PC-3 (cell line): ENCODE measurements around the gene CLPTM1L. TPM values are rescaled to one million over a fixed set of nuclear protein-coding genes. Genes with fewer than 3 reads are reported as not detected.

Experiments
- ATAC-seq: fragments of 200-7000 bp; cut with Tn5 transposase; 2 replicates; pipeline ENCODE4 v1.9.1; 2020; ENCODE audit warnings: mild to moderate bottlenecking, moderate library complexity
- BruUV-seq: library from RNA; stranded (reverse); fragments of 400-500 nt; replicated peaks from 2 replicates; lab custom pipeline; 2021; lab: Mats Ljungman, UMichigan
- CTCF ChIA-PET: fragments of 300-600 bp; sonication (Branson Sonifier 250); formaldehyde crosslinking; loops from one replicate; lab custom pipeline; 2022; ENCODE audit warnings: antibody characterized with exemption; lab: Charles Lee
- POLR2A ChIA-PET: fragments of 300-600 bp; sonication (Branson Sonifier 250); formaldehyde crosslinking; loops from one replicate; lab custom pipeline; 2022; ENCODE audit warnings: antibody characterized with exemption; ENCODE audit not compliant: unreplicated experiment; lab: Charles Lee
- DNase-seq: peaks from one replicate; pipeline ENCODE4 v3.0.0-alpha.2; 2015
- H2AFZ ChIP-seq: fragments of 300-600 bp; sonication (generic); 2 replicates; pipeline ENCODE4 v1.6.0; 2016; ENCODE audit warnings: antibody characterized with exemption, low read length
- H3F3A ChIP-seq: fragments of 300-600 bp; sonication (generic); one replicate; pipeline ENCODE4 v1.6.0; 2017; ENCODE audit warnings: antibody characterized with exemption, low read length, control low read depth, mild to moderate bottlenecking; ENCODE audit not compliant: unreplicated experiment
- H3K27ac ChIP-seq: fragments of 300-600 bp; sonication (generic); 2 replicates; pipeline ENCODE4 v1.5.1; 2016; ENCODE audit warnings: mild to moderate bottlenecking, low read length
- H3K27me3 ChIP-seq: fragments of 300-600 bp; sonication (generic); 2 replicates; pipeline ENCODE4 v1.6.1; 2016; ENCODE audit warnings: low read length, mixed read lengths
- H3K36me3 ChIP-seq: fragments of 300-600 bp; sonication (generic); 2 replicates; pipeline ENCODE4 v1.6.1; 2016; ENCODE audit warnings: low read depth, mixed run types, low read length, mixed read lengths
- H3K4me1 ChIP-seq: fragments of 300-600 bp; sonication (generic); 2 replicates; pipeline ENCODE4 v1.5.1; 2016; ENCODE audit warnings: low read length; ENCODE audit not compliant: insufficient read depth
- H3K4me2 ChIP-seq: fragments of 300-600 bp; sonication (generic); 2 replicates; pipeline ENCODE4 v1.6.0; 2016; ENCODE audit warnings: low read length
- H3K4me3 ChIP-seq: fragments of 300-600 bp; sonication (generic); 2 replicates; pipeline ENCODE4 v1.5.1; 2016; ENCODE audit warnings: mild to moderate bottlenecking, low read length, mixed read lengths
- H3K79me2 ChIP-seq: fragments of 300-600 bp; sonication (generic); 2 replicates; pipeline ENCODE4 v1.6.1; 2017; ENCODE audit warnings: low read length, mixed read lengths
- H3K9ac ChIP-seq: fragments of 300-600 bp; sonication (generic); 2 replicates; pipeline ENCODE4 v1.6.0; 2016; ENCODE audit warnings: mild to moderate bottlenecking, low read length
- H3K9me2 ChIP-seq: fragments of 300-600 bp; sonication (generic); replicated peaks from 2 replicates; pipeline ENCODE4 v1.6.1; 2016; ENCODE audit warnings: mixed run types, low read length, mixed read lengths
- H3K9me3 ChIP-seq: fragments of 300-600 bp; sonication (generic); 2 replicates; pipeline ENCODE4 v1.6.1; 2016; ENCODE audit warnings: low read length, mixed read lengths
- H4K20me1 ChIP-seq: fragments of 300-600 bp; sonication (generic); 2 replicates; pipeline ENCODE4 v1.6.1; 2016; ENCODE audit warnings: low read length, mixed read lengths
- EZH2 ChIP-seq: fragments of 300-600 bp; sonication (generic); IDR thresholded peaks from one replicate; pipeline ENCODE4 v1.6.1; 2017; ENCODE audit warnings: antibody characterized with exemption, mild to moderate bottlenecking, low read length; ENCODE audit not compliant: unreplicated experiment
- EZH2phosphoT487 ChIP-seq: fragments of 300-600 bp; sonication (generic); IDR thresholded peaks from 2 replicates; pipeline ENCODE4 v1.6.1; 2018; ENCODE audit warnings: mild to moderate bottlenecking, antibody characterized with exemption, low read length, borderline replicate concordance
- intact Hi-C: fragments of 100-400 bp; cut with micrococcal nuclease; formaldehyde crosslinking; loops from 2 replicates; pipeline ENCODE4 v1.9.0; 2023
- total RNA-seq: library from RNA; depleted of rRNA; stranded (reverse); fragments of >200 nt; gene quantifications from 2 replicates; pipeline ENCODE4 v1.2.3, GENCODE V29; 2014
- TF ChIP-seq, protein P1 (sequence below): fragments of 300-600 bp; sonication (generic); conservative IDR thresholded peaks from 2 replicates; pipeline ENCODE4 v1.5.1; 2017; ENCODE audit warnings: antibody characterized with exemption, low read depth, mild to moderate bottlenecking, low read length

Gene CLPTM1L
- total RNA-seq, 1 experiment from 2014 or later = 463 TPM

DNA sequence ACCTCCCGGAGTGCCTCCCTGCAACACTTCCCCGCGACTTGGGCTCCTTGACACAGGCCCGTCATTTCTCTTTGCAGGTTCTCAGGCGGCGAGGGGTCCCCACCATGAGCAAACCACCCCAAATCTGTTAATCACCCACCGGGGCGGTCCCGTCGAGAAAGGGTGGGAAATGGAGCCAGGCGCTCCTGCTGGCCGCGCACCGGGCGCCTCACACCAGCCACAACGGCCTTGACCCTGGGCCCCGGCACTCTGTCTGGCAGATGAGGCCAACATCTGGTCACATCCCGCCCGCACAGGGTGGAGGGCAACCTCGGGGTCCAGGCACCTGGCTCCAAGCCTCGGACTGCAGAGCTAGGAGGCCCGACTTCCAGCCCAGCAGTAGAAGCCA lies 49.3 kb downstream of the CLPTM1L start:
- POLR2A ChIA-PET = no interaction called here
- Histone ChIP-seq H2AFZ (no peak overlapping the region), H3K27me3 (no peaks in the 10 kb centered on the region), H4K20me1 (no peaks in the 10 kb centered on the region), H3K4me1 (no peaks in the 10 kb centered on the region), H3K4me3 (no peak overlapping the region), H3K4me2 (no peak overlapping the region), H3F3A (no peaks in the 10 kb centered on the region), H3K36me3 (no peaks in the 10 kb centered on the region), H3K27ac (no peak overlapping the region), H3K9me2 (no peaks in the 10 kb centered on the region), H3K79me2 (no peaks in the 10 kb centered on the region), H3K9ac (no peak overlapping the region), H3K9me3 (no peaks in the 10 kb centered on the region)
- DNase-seq = no peak
- TF ChIP-seq, protein P1, sequence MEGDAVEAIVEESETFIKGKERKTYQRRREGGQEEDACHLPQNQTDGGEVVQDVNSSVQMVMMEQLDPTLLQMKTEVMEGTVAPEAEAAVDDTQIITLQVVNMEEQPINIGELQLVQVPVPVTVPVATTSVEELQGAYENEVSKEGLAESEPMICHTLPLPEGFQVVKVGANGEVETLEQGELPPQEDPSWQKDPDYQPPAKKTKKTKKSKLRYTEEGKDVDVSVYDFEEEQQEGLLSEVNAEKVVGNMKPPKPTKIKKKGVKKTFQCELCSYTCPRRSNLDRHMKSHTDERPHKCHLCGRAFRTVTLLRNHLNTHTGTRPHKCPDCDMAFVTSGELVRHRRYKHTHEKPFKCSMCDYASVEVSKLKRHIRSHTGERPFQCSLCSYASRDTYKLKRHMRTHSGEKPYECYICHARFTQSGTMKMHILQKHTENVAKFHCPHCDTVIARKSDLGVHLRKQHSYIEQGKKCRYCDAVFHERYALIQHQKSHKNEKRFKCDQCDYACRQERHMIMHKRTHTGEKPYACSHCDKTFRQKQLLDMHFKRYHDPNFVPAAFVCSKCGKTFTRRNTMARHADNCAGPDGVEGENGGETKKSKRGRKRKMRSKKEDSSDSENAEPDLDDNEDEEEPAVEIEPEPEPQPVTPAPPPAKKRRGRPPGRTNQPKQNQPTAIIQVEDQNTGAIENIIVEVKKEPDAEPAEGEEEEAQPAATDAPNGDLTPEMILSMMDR = no peak
- no peak for TF ChIP-seq EZH2
- no peak for TF ChIP-seq EZH2phosphoT487
- BruUV-seq = no TSS peak
- ATAC-seq = no peak
- intact Hi-C loops = no loop called here
- CTCF ChIA-PET = no interaction called here

DNA sequence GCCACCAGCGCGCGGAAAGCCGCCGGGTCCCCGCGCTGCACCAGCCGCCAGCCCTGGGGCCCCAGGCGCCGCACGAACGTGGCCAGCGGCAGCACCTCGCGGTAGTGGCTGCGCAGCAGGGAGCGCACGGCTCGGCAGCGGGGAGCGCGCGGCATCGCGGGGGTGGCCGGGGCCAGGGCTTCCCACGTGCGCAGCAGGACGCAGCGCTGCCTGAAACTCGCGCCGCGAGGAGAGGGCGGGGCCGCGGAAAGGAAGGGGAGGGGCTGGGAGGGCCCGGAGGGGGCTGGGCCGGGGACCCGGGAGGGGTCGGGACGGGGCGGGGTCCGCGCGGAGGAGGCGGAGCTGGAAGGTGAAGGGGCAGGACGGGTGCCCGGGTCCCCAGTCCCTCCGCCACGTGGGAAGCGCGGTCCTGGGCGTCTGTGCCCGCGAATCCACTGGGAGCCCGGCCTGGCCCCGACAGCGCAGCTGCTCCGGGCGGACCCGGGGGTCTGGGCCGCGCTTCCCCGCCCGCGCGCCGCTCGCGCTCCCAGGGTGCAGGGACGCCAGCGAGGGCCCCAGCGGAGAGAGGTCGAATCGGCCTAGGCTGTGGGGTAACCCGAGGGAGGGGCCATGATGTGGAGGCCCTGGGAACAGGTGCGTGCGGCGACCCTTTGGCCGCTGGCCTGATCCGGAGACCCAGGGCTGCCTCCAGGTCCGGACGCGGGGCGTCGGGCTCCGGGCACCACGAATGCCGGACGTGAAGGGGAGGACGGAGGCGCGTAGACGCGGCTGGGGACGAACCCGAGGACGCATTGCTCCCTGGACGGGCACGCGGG lies 49.9 kb downstream of the CLPTM1L start, which contains the start of gene TERT:
Gene TERT (minus strand): TSS at position 234 of the 815 bp plus-strand sequence. CDS start 79 bp downstream, at position 155.
- CTCF ChIA-PET = no interaction called here
- Histone ChIP-seq H3K9ac (no peak within 1 kb of the TSS), H3K27me3 (no peaks in the 10 kb centered on the region), H2AFZ (no peak within 1 kb of the TSS), H3K9me2 (no peaks in the 10 kb centered on the region), H3K4me1 (no peaks in the 10 kb centered on the region), H3F3A (no peaks in the 10 kb centered on the region), H3K79me2 (no peaks in the 10 kb centered on the region), H3K4me2 (peak within 1 kb of the TSS; percentile 26; the same call in 1 of the 2 replicates), H3K4me3 (no peak within 1 kb of the TSS), H4K20me1 (no peaks in the 10 kb centered on the region), H3K36me3 (no peaks in the 10 kb centered on the region), H3K27ac (no peak within 1 kb of the TSS), H3K9me3 (no peaks in the 10 kb centered on the region)
- intact Hi-C loops = no loop called here
- TF ChIP-seq, protein P1 = no peak
- TF ChIP-seq EZH2 (no peak), EZH2phosphoT487 (no peak)
- ATAC-seq (no peak; the same call in 1 of the 2 replicates), DNase-seq (no peak)
- POLR2A ChIA-PET = no interaction called here
- BruUV-seq = no TSS peak

DNA sequence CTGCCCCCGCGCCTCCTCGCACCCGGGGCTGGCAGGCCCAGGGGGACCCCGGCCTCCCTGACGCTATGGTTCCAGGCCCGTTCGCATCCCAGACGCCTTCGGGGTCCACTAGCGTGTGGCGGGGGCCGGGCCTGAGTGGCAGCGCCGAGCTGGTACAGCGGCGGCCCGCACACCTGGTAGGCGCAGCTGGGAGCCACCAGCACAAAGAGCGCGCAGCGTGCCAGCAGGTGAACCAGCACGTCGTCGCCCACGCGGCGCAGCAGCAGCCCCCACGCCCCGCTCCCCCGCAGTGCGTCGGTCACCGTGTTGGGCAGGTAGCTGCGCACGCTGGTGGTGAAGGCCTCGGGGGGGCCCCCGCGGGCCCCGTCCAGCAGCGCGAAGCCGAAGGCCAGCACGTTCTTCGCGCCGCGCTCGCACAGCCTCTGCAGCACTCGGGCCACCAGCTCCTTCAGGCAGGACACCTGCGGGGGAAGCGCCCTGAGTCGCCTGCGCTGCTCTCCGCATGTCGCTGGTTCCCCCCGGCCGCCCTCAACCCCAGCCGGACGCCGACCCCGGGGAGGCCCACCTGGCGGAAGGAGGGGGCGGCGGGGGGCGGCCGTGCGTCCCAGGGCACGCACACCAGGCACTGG lies 50.6 kb downstream of the CLPTM1L start:
- ChIA-PET CTCF (no interaction called here), POLR2A (no interaction called here)
- no peaks in the 10 kb centered on the region for H3K79me2 ChIP-seq
- intact Hi-C loops = no loop called here
- peak overlapping the region; percentile 26; the same call in 1 of the 2 replicates for H3K4me2 ChIP-seq
- no peaks in the 10 kb centered on the region for H3K27me3 ChIP-seq
- TF ChIP-seq EZH2 = no peak
- TF ChIP-seq, protein P1 = no peak
- no peak for TF ChIP-seq EZH2phosphoT487
- ATAC-seq = no peak
- H3K9me3 ChIP-seq = no peaks in the 10 kb centered on the region
- DNase-seq = no peak
- no peaks in the 10 kb centered on the region for H3K4me1 ChIP-seq
- no peaks in the 10 kb centered on the region for H4K20me1 ChIP-seq
- H3K9me2 ChIP-seq = no peaks in the 10 kb centered on the region
- no peaks in the 10 kb centered on the region for H3F3A ChIP-seq
- H2AFZ ChIP-seq = no peak overlapping the region
- H3K27ac ChIP-seq = no peak overlapping the region
- no peaks in the 10 kb centered on the region for H3K36me3 ChIP-seq
- no peak overlapping the region for H3K9ac ChIP-seq
- no peak overlapping the region for H3K4me3 ChIP-seq
- BruUV-seq = no TSS peak
